HG02763 (cell line): ENCODE data around the gene ABCA2.

Source experiments
- ATAC-seq: cut with Tn5 transposase; IDR thresholded peaks from one replicate; pipeline ENCODE4 v1.9.1; 2021; ENCODE audit warnings: mild to moderate bottlenecking, moderate library complexity; ENCODE audit not compliant: unreplicated experiment

ABCA2 gene

DNA sequence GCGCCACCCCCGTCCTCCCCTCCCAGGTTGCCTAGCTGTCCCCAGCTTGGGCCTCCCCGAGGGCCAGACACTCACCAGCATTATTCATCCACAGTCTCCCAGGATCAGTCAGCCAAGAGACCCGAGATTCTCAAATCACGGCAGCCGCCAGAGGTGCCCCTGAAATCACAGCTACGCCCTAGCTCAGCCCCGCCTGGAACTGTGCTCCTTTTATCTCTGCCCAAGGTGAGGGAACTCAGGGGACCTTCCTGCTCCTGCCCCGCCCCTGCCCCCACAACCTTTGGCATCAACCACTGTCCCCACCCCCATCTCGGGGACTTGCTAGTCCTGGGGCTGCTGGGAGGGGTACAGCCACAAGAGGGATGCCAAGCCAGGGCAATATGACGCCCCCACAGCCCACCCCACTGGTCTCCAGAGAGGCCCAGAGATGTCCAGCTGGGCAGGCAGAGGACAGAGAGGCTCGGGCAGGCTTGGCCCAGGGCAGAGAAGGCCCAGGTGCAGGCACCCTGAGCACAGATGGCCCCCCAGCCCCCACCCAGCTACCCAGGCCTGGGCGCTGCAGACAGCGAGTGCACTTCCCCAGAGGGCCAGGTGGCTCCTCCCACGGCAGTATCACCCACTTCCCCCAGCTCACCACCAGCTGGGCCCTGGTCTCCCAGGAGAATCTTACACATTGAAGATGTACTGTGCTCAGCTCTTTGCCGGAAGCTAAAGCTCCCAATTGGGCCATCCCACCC lies 4.0 kb upstream of the ABCA2 start, which contains the start of gene FUT7:
Gene FUT7 (minus strand): TSS at position 185 of the 737 bp plus-strand sequence. CDS start 97 bp downstream, at position 88.
- no peak for ATAC-seq

DNA sequence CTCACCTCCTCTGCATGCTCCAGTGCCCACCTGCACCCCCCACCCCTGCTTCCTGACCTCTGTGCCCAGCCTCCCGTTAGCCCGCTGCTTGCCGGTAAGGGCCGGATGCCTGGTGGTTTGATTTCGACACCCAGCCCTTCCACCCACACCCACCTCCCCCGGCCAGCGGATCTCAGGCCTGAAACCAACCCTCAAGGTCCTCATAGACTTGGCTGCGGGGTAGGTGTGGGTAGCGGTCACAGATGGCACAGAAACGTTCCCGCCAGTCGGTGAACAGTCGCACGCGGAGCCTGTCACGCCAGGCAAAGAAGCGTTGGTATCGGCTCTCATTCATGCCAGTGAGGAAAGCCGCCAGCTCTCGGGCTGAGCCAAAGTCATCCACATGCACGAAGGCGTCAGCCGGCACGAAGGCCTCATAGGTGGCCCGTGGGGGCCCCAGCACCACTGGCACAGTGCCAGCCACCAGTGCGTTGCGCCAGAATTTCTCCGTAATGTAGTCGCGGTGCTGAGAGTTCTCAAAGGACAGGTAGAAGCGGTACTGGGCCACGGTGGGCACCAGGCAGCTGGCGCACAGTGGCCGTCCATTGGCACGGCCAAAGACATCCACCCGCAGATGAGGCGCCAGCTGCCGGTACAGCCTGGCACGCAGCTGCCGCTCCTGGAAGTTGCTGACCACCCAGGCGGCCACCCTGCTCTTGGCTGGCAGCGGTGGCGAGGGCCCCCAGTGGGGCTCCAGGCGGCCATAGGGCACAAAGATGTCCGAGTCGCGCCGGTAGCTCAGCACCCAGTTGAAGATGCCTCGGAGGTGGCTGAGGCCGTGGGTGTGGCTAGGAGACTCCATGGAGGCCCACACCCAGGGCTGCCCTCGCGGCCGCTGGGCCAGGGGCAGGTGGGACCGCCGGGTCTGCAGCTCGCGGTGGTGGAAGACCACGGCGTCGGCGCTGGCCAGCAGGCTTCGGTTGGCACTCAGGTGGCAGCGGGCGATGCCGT lies 2.8 kb upstream of the ABCA2 start:
- ATAC-seq: no peak

DNA sequence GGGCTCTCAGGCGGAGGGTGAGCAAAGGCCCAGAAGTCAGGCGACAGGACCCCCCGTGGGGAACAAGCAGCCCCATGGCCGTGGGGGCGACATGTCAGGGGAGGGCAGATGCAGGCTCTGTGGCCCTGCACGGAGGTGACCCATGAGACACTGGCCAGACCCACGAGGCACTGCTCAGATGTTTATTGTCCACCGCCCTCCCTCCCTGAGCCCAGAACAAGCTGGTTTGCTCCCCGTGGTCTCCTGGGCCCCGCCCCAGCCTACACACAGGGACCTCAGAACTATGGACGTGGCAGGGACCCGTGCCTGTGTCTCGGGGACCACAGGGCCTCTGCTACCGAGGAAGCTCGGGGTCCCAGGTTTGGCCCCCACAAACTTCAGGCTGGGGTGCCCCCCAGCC lies 2.0 kb upstream of the ABCA2 start:
- no peak for ATAC-seq

DNA sequence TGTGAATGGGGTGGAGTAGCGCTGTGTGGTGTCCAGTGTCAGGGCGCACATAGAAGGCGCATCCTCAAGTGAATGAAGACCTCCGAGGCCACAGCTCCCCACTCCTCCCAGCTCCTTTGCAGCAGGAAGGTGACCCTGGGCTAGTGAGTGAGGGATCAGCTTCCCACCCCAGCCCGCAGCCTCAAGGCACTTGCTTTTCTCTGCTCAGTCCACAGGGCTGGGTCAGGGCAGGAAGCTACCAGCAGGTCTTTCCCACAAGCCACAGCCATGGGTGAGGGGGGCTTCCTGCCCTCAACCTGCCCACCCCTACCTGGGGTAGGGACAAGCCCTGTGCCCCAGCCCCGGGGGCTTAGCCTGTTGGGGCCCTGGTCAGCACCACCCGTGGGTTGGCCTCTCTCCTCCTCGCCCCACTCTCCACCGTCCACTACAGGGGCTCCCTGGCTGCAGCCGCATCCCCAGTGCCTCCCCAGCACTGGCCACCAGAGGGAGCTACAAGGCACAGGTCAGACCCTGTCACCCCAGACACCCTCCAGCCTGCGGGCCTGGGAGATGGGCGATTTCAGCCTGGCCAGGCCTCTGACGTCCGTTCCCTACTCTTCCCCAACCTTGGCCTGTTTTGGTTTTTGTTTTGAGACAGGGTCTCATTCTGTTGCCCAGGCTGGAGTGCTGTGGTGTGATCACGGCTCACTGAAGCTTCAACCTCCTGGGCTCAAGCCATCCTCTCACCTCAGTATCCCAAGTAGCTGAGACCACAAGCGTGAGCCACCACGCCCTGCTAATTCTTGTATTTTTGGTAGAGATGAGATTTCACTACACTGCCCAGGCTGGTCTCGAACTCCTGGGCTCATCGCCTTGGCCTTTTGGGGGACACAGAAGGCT lies 1.3 kb upstream of the ABCA2 start:
- no peak for ATAC-seq

DNA sequence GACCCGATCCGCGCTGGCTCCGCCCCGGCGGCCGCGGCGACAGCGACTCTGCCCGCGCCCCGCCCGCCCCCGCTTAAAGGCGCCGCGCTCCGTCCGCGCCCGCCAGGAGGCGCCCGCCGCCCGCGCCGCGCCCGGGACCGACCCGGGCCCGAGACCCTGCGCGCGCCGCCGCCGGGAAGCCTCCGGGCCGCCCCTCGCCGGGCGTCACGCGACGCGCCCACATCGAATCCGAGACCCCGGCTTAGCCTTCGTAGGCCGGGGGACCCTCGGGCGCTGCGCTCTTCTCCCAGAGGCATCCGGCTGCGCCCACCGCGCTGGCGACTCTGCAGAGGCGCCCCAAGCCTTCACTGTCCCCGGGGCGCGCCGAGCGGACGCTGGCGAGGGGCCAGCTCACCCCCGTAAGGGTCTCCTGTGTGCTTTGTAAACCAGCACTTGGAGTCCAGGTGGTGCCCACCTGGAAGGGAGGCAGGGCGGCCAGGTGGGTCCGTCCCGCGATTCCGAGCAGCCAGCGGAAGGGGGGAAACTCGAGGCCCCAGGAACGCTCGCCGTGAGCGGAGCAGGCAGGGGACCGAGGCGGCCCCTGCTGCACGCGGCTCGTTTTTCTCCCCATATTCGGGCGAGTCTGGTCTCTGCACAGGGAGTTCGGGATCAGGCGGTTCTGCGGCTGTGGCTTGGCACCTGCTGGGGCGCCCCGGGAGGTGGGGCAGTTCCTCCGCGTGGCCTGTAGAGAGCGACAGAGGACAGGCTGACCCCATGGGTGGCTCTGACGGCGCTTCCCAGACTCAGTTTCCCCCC lies 423 bp upstream of the ABCA2 start:
- ATAC-seq: peak; percentile 50

DNA sequence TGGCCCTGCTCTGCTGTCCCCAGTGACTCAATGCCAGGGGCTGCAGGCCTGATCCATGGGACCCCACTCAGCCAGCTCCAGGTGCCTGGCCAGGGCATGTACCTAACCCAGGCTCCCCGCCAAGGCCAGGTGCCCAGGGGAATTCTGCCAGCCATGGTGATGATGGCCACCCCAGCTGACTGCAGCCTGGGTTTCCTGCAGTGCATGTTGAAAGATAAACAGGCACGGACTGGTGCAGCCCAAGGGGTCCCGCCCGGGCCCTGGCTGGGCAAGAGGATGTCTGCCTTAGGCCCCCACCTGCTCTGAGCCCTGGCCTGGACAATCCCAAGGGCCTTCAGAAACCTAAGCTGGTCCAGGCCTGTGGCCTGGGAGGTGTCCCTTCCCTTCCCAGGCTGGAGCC lies 1.2 kb downstream of the ABCA2 start:
- ATAC-seq: no peak

DNA sequence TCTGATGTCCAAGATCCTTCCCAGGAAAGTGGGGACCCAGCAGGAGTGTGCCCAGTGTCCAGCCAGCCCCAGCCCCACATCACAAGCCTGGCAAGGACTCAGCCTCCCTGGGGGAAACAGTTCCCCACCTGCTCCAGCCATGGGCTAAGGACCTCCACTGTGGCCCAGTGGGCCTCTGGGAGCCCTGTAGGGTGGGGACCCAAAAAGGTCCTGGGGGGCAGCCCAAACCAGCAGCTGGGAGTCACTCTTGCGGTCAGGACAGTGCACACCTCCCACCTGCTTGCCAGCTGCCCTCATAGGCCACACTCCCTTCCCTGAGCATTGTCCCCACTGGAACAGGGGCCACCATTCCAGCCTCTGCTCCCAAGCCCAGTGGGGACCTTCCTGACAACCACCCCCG lies 1.7 kb downstream of the ABCA2 start:
- ATAC-seq: no peak

DNA sequence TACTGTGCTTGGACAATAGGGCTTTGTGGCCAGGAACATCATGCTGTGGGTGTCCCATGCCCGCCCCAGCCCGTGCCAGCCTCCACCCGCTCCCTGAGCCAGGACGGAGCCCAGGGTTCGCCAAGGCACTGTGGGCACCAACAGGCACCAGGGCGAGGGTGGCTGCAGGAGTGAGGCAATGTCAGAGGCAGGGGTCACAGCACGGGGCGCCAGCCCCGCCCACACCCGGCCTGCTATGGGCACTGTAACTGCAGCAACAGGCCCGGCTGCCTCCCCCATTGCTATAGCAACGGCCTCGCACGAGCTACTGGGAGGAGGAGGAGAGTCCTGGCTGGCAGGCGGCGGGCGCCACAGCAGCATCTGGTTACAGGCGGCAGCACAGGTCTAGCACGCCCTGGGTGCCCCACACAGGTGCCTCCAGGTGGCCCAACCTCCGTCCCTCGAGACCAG lies 2.5 kb downstream of the ABCA2 start:
- no peak for ATAC-seq

DNA sequence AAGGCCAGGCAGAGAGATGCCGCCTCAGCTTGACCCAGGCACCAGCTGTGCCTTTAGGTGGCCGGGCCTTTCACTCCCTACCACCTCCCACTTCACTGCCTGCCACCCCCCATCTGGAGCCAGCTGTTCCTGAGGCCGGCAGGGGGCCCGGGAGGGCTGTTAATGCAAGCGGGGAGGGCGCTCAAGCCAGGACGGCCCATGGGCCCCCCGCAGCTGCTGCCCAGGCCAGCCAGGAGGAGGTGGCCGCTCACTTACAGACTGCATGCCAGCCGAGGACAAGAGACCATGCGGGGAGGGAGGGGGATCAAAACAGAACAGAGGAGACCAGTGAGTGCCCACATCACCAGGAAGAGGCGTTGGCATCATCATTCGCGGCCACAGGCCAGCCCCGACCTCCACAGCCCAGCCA lies 4.5 kb downstream of the ABCA2 start:
- ATAC-seq: no peak

DNA sequence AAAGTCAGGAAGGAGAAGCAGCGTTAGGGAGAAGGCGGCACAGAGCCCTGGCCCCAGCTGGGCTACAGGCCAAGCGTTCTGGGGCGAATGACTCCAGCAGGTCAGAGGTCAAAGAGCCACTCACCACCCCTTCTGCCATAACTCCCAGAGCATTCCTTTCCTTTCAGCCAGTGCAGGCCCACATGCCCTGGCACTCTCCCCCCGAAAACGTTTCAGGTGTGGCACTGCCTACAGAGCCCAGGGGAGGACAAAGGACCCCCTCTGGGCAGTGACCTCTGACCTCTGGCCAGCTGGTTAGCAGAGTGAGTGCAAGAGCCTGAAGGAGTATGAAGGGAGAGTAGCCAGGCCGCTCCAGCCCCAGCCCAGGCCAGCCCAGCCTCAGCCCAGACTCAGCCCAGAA lies 4.9 kb downstream of the ABCA2 start:
- no peak for ATAC-seq

DNA sequence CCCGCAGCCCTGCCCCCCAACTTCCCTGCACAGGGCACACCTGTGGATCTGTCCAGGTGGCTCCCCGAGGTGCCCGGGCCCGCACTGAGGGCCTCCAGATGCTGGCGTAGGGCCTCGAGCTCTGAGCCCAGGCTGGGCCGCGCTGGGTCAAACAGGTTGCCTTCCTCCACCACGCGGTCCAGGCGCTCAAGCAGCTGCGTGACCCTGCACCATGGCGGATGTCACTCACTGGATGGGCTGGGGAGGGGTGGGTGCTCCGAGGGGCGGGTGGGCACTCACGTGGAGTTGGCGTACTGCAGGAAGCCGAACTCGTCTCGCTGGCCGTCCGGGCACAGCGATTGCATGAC lies 5.4 kb downstream of the ABCA2 start:
- no peak for ATAC-seq

DNA sequence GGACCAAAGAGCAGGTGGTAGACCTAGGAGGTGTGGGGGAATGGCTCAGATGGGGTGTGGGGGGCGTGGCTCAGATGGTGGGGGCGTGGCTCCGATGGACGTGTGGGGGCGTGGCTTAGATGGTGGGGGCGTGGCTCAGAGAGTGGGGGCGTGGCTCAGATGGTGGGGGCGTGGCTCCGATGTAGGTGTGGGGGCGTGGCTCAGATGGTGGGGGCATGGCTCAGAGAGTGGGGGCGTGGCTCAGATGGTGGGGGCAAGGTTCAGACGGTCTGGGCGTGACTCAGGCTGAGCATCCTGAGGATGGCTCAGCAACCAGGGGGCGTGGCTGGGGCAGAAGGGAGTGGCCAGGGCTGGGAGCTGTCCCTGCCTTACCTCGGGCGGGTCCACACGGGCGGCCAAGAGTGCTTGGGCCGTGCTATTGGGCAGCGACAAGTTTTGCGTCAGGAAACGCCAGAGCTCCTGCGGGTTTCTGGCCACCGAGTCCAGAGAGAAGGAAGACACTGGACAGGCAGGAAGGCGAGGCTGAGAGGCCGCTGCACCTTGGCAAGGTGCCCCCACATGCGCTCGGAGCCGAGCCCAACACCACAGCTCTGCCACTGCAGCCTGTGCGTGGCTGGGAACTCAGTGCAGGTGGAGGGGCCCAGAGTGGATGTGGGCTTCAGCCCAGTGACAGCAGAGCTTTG lies 5.9 kb downstream of the ABCA2 start:
- ATAC-seq: no peak

DNA sequence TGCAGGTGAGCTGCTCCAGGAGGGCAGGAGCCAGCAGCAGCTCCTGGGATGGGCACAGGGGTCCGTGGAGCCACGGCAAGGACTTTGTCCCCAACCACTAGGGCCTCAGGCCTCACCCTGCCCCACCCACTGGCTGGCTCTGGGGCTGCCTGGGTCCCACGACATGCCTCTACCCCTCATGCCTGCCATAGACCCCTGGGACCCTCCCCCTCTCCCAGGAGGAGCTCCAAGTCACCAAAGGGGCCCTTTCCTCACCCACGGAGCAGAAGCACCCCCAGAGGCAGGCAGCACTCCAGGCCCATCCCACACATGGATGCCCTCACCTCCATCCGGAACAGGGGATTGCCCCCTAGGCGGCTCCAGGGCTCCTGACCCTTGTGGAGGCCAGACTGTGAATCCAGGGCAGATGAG lies 6.5 kb downstream of the ABCA2 start:
- ATAC-seq: no peak

DNA sequence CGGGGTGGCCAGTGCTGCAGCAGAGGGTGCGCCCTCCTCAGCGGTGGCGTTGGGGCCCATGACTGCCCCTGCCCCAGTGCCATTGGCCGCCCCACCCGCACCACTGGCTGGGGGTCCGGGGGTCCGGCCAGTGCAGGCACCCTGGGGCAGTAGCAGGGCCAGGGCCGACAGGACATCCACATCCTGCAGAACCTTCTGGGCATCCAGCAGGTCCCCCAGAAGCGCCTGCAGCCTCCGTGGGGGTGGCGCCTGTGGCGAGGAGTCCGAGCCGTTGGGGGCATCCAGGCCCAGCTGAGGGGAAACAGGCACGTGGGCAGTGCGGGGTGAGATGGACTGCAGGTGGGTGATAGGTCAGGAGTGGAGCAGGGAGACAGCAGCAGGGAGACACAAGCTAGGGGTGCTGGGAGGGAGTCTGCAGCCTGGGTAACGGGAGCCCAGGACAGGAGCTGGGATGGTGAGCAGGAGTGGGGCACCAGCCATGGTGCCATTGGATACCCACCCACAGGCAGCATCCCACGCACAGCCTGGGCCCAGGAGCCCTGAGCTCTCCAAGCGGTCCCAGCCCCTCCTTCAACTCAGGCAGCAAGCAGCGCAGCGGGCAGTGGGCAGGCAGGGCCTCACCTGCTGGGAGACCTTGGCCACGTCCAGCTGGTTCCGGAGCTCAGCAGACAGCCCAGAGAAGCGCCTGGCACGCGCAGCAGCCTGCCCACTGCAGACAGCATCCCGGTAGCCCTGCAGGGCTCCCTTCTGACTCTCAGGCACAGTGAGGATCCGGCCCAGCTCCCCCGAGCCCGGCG lies 7.1 kb downstream of the ABCA2 start:
- no peak for ATAC-seq

DNA sequence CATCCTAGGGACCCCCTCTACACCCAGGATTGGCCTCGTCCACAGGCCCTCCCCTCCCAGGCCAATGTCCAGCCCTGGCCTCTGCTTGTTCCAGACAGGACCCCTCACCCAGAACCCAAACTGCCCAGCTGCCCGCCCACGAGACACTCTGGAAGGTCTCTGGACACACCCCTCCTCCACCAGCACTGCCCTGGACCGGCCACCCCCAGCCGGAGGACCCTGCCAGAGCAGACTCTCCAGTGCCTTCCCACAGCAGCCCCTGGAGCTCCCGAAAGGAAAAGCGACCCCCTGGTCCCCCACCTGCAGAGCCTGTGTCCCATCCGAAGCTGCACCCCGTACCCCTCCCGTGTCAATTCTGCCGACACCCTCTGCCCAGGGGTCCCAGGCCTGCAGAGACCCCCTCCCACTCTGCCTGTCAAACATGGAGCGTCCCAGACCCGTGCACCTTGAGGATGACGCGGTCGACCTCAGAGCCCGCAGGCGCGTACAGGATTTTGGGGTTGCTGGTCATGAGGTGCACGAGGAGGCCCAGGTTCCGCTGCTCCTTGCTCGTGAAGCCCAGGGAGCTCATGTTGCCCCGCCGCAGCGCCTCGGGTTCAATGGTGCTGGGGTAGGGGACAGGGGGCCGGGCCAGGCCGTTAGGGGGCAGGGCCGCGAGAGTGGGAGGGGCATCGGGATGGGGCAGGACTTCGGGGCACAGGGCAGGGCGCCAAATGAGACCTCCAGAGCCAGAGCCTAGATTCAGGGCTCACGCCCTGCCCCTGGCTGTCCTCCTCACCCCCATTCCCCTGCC lies 8.0 kb downstream of the ABCA2 start:
- no peak for ATAC-seq

DNA sequence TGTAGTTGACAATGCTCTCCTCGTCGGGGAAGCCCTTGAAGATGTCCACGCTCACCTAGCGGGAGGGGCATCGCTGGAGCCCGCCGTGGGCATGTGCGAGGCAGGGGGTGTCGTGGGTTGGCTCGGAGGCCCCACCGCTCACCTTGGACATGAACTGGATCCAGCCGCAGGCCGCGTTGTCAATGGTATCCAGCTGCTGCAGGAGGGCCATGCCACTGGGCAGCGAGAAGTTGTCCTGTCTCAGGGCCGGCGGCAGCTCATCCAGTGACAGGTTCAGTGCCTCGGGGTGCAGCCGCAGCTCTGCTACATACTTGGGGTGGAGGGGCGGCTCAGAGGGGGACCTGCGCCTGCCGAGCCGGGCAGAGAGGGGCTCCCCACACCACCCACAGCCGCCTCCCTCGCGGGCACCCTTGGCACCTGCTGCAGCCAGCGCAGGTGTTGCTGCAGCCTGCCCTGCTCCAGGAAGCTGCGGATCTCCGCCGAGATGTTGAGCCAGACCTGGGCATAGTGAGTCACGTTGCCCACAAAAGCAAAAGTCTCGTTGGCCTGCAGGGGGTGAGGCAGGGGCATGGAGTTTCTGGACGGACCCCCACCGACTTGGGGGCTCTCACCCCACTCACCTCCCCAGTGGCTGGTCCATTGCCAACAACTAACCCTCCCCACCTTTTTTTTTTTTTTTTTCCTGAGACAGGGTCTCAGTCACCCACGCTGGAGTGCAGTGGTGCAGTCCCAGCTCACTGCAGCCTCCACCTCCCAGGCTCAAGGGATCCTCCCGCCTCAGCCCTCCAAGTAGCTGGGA lies 9.1 kb downstream of the ABCA2 start:
- ATAC-seq: no peak

DNA sequence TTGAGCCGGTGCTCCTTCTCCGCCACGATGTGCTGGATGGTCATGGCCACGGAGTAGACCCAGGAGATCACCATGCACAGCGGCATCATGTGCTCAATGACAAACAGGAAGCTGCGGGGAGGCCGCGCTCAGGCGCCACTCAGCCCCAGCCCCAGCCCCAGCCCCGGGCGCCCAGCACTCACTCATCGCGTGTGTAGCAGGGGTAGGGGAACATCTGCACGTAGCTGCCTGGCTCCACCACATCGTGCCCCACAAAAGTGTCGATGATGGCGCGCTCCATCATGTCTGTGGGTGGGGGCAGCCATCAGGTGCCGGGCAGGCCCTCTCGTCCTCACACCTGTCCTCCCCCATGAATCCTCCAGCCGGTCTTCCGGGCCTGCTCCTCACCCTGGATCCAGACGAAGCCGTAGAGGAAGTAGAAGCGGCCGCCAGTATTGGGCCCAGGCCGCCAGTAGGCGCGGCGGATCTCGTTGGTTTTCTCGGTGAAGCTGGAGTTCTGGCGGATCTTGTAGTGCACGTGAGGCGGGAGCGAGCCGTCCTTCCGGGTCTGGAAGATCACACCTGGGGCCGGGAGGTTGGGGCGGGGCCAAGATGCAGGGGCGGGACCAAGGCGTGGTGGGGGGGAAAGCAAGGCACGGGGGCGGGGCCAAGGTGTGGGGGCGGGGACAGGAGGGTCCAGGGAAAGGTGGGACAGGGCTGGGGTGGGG lies 10.1 kb downstream of the ABCA2 start:
- ATAC-seq: no peak
